Stimulated activated CD4-positive, alpha-beta T cell treated with anti-CD3 and anti-CD28 coated beads, Interleukin-15, amount 100 ng/mL, for 48 hours (primary cell): ENCODE results near the gene SPOCD1.
"Not testable (repeated sequence)": the region's sequence is repeated elsewhere in the genome, so short reads cannot be mapped to it uniquely, and the experiment has no call there.

Experiments used
- DNase-seq, 2 donors: peaks; one replicate each; pipeline ENCODE4 v3.0.0-alpha.2; 2020; ENCODE audit warnings: low read depth in 2 of 2

Gene SPOCD1

GRCh38 chr1:31828926-31829690 lies 13.3 kb upstream of the SPOCD1 start:
- no peak for DNase-seq

- no peak for DNase-seq
These were observed 12.5 kb upstream of the SPOCD1 start for GRCh38 chr1:31828341-31828740.

GRCh38 chr1:31823780-31824179 lies 8.0 kb upstream of the SPOCD1 start:
- DNase-seq = no peak

- DNase-seq = no peak
These were observed 6.9 kb upstream of the SPOCD1 start for GRCh38 chr1:31822766-31823165.

GRCh38 chr1:31820196-31820595 lies 4.4 kb upstream of the SPOCD1 start:
- DNase-seq = not testable (repeated sequence)

GRCh38 chr1:31818206-31818605 lies 2.4 kb upstream of the SPOCD1 start:
- no peak for DNase-seq

GRCh38 chr1:31816947-31817346 lies 1.1 kb upstream of the SPOCD1 start:
- DNase-seq = not testable (repeated sequence)

GRCh38 chr1:31816501-31816900 lies 679 bp upstream of the SPOCD1 start:
- not testable (repeated sequence) for DNase-seq

- no peak for DNase-seq
These were observed 546 bp downstream of the SPOCD1 start for GRCh38 chr1:31815307-31815645.

GRCh38 chr1:31814631-31815306 lies 1.1 kb downstream of the SPOCD1 start:
- no peak for DNase-seq

GRCh38 chr1:31814041-31814511 lies 1.7 kb downstream of the SPOCD1 start:
- no peak for DNase-seq

GRCh38 chr1:31812158-31812829 lies 3.5 kb downstream of the SPOCD1 start:
- no peak for DNase-seq

- DNase-seq = no peak
These were observed 4.2 kb downstream of the SPOCD1 start for GRCh38 chr1:31811605-31812004.

- no peak for DNase-seq
These were observed 6.1 kb downstream of the SPOCD1 start for GRCh38 chr1:31809698-31810097.

- DNase-seq = no peak
These were observed 8.4 kb downstream of the SPOCD1 start for GRCh38 chr1:31807273-31808048.

- DNase-seq = no peak
These were observed 10.5 kb downstream of the SPOCD1 start for GRCh38 chr1:31805318-31805717.

- no peak for DNase-seq
These were observed 11.7 kb downstream of the SPOCD1 start for GRCh38 chr1:31804098-31804497.

- no peak for DNase-seq
These were observed 12.2 kb downstream of the SPOCD1 start for GRCh38 chr1:31803610-31804009.

- no peak for DNase-seq
These were observed 13.4 kb downstream of the SPOCD1 start for GRCh38 chr1:31802190-31803150.

GRCh38 chr1:31801458-31801857 lies 14.4 kb downstream of the SPOCD1 start:
- DNase-seq = no peak

GRCh38 chr1:31800674-31800967 lies 15.2 kb downstream of the SPOCD1 start:
- DNase-seq = no peak
